Activated CD8-positive, alpha-beta memory T cell treated with anti-CD3 and anti-CD28 coated beads, Interleukin-2, amount 50 U/mL, for 24 hours (primary cell): ENCODE measurements around the gene SNRNP48.

Experiments
- DNase-seq: peaks from one replicate; pipeline ENCODE4 v3.0.0-alpha.2; 2020; ENCODE audit errors: extremely low read depth

The SNRNP48 gene

GRCh38 chr6:7559651-7560385, 30.2 kb upstream of the SNRNP48 start:
- no peak for DNase-seq

GRCh38 chr6:7561153-7561964, 28.6 kb upstream of the SNRNP48 start:
- DNase-seq = no peak

GRCh38 chr6:7562769-7563168, 27.2 kb upstream of the SNRNP48 start:
- DNase-seq = no peak

GRCh38 chr6:7566107-7566506, 23.9 kb upstream of the SNRNP48 start:
- no peak for DNase-seq

GRCh38 chr6:7566617-7567173, 23.3 kb upstream of the SNRNP48 start:
- no peak for DNase-seq

GRCh38 chr6:7568021-7568420, 22.0 kb upstream of the SNRNP48 start:
- DNase-seq = no peak

- no peak for DNase-seq
Measured at GRCh38 chr6:7569082-7569481, 20.9 kb upstream of the SNRNP48 start.

GRCh38 chr6:7572213-7572943, 17.6 kb upstream of the SNRNP48 start:
- no peak for DNase-seq

GRCh38 chr6:7574500-7574899, 15.5 kb upstream of the SNRNP48 start:
- no peak for DNase-seq

- no peak for DNase-seq
Measured at GRCh38 chr6:7578516-7578915, 11.5 kb upstream of the SNRNP48 start.

GRCh38 chr6:7578931-7579330, 11.1 kb upstream of the SNRNP48 start:
- no peak for DNase-seq

GRCh38 chr6:7579851-7580250, 10.1 kb upstream of the SNRNP48 start:
- no peak for DNase-seq

- no peak for DNase-seq
Measured at GRCh38 chr6:7580537-7580926, 9.5 kb upstream of the SNRNP48 start.

- DNase-seq = no peak
Measured at GRCh38 chr6:7580927-7581618, 8.9 kb upstream of the SNRNP48 start.

- DNase-seq = no peak
Measured at GRCh38 chr6:7585287-7585930, 4.6 kb upstream of the SNRNP48 start.

GRCh38 chr6:7587631-7588100, 2.3 kb upstream of the SNRNP48 start:
- no peak for DNase-seq

- DNase-seq = no peak
Measured at GRCh38 chr6:7588506-7588905, 1.5 kb upstream of the SNRNP48 start.

GRCh38 chr6:7589221-7589620, 777 bp upstream of the SNRNP48 start:
- no peak for DNase-seq

GRCh38 chr6:7590918-7591302, 912 bp downstream of the SNRNP48 start:
- DNase-seq = no peak

GRCh38 chr6:7591770-7592169, 1.8 kb downstream of the SNRNP48 start:
- no peak for DNase-seq

- DNase-seq = no peak
Measured at GRCh38 chr6:7593229-7593628, 3.2 kb downstream of the SNRNP48 start.
